ENCODE data around the gene KDM7A. TPM values are rescaled to one million over a fixed set of nuclear protein-coding genes. Genes with fewer than 3 reads are reported as not detected.

Gene KDM7A
- total RNA-seq, 4 donors from 2014 or later: 11.1 to 29.8 (median 20.7) TPM

GRCh38 chr7:140041659-140042385 is 135.0 kb downstream of the KDM7A start:
- H3K9me3 ChIP-seq: no peaks in the 10 kb centered on the region
- no peaks in the 10 kb centered on the region for H3K27me3 ChIP-seq
- WGBS, 2 donors: 91 to 92% methylated on average over 12 of the region's 12 CpGs
- intact Hi-C loops (cut with DNase I): no loop called here
- H3K4me1 ChIP-seq: no peaks in the 10 kb centered on the region
- H3K27ac ChIP-seq: no peak overlapping the region
- no peak for TF ChIP-seq POLR2A (IDR thresholded peaks at IDR 0.05)
- TF ChIP-seq CTCF (IDR thresholded peaks at IDR 0.05): no peak
- no peak for DNase-seq
- no peak overlapping the region for H3K4me3 ChIP-seq (replicated peaks in 1 of 3)
- peaks cover 18 to 26% of the 10 kb centered on the region in 2 donors for H3K36me3 ChIP-seq

DNA sequence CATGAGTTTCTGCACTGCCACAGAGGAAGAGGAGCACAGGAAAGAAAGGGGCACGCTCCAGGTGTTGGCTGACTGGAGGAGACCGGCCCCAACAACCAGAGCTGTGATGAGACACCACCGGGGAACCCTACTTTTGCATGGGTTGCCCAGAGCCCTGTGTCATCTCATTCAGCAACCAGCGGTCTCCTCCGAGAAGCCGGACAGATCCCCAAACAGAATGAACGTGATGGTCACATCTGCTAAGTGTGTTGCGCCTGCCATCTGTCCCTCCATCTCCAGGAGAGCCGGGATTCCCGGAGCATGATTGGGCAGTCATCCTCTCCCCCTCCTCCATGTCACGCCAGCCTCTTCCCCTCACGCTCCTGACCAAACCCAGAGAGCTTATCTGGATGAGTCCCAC is 136.9 kb downstream of the KDM7A start:
- no peaks in the 10 kb centered on the region for H3K9me3 ChIP-seq
- intact Hi-C loops (cut with DNase I): no loop called here
- no peak for DNase-seq
- H3K36me3 ChIP-seq: peaks cover 14 to 22% of the 10 kb centered on the region in 2 donors
- 93 to 97% methylated on average over 11 of the region's 12 CpGs for WGBS, 2 donors
- no peak overlapping the region for H3K4me3 ChIP-seq (replicated peaks in 1 of 3)
- TF ChIP-seq CTCF (IDR thresholded peaks at IDR 0.05) (no peak), POLR2A (IDR thresholded peaks at IDR 0.05) (no peak)
- H3K4me1 ChIP-seq: no peaks in the 10 kb centered on the region
- H3K27me3 ChIP-seq: no peaks in the 10 kb centered on the region
- no peak overlapping the region for H3K27ac ChIP-seq

DNA sequence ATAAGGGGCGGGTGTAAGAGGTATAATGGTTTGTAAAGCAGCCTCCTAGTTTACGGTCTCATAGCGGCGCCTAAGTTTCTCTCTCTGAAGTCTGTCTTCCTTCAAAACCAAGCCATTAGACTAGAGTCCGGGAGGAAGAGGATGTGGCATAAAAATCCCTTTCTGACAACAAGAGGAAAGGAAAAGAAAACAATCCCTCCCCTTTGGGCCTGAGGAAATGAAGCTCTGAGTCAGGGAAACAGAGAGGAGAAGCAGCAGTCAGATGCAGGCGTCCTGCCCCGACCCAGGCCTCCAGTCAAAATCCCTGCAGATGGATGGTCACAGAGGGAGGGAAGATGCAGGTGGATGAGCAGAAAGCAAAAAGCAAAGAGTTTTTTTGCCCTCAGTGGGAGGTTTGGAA is 137.7 kb downstream of the KDM7A start:
- DNase-seq: no peak
- Histone ChIP-seq H3K4me1 (no peaks in the 10 kb centered on the region), H3K9me3 (no peaks in the 10 kb centered on the region), H3K27ac (no peak overlapping the region), H3K4me3 (replicated peaks in 1 of 3) (no peak overlapping the region), H3K36me3 (peaks cover 13 to 22% of the 10 kb centered on the region in 2 donors), H3K27me3 (no peaks in the 10 kb centered on the region)
- intact Hi-C loops (cut with DNase I): no loop called here
- 77 to 80% methylated on average over 7 of the region's 7 CpGs for WGBS, 2 donors
- TF ChIP-seq CTCF (IDR thresholded peaks at IDR 0.05): no peak
- TF ChIP-seq POLR2A (IDR thresholded peaks at IDR 0.05): no peak

DNA sequence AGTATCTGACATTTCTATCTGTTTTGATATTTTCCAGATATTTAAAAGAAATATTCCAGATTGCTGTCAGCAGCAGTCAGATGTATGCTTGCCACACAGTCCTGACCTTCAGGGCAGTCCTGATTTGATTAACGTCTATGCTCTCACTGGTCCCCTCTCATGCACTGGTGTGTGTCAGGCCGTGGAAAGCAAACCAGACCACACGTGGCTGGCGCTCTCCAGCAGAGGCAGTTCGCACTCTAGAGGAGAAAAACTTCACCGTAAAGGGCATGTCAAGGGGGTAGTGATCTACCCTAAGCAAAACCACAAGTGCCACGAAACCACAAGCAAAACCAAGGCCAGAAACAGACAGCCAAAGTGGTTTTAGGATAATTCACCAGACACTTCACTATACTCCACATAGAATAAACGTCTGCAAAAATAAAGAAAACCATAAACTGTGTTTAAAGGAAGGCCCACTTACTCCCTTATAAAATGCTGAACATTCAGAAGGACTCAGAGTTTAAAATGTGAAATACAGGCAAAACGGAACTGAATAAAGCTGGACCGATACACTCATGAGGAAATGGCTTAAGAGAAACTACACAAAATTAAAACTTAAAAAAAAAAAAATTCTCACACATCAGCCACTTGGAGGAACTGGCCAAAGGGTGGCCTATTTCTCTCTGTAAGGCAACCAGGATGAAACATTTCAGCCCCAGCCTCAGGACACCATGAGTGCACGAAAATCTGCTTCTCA is 140.4 kb downstream of the KDM7A start:
- Histone ChIP-seq H3K27me3 (no peaks in the 10 kb centered on the region), H3K27ac (no peak overlapping the region), H3K4me3 (replicated peaks in 1 of 3) (no peak overlapping the region), H3K36me3 (peaks cover 15 to 24% of the 10 kb centered on the region in 2 donors), H3K4me1 (no peaks in the 10 kb centered on the region), H3K9me3 (no peaks in the 10 kb centered on the region)
- no peak for DNase-seq
- WGBS, 2 donors: 69 to 83% methylated on average over 11 of the region's 11 CpGs
- intact Hi-C loops (cut with DNase I): no loop called here
- TF ChIP-seq POLR2A (IDR thresholded peaks at IDR 0.05) (no peak), CTCF (IDR thresholded peaks at IDR 0.05) (no peak)
